GM18861 (cell line): ENCODE measurements around the gene WWTR1.

Source experiments
- ATAC-seq: cut with Tn5 transposase; IDR thresholded peaks from one replicate; pipeline ENCODE4 v1.9.1; 2021; ENCODE audit not compliant: unreplicated experiment

Gene WWTR1

GRCh38 chr3:149657926-149658743 lies at the start of gene WWTR1:
Gene WWTR1, minus strand, starts transcription at chr3:149658025. Its CDS starts 719 bp downstream, at chr3:149657306.
- ATAC-seq, result peak; percentile 77

DNA sequence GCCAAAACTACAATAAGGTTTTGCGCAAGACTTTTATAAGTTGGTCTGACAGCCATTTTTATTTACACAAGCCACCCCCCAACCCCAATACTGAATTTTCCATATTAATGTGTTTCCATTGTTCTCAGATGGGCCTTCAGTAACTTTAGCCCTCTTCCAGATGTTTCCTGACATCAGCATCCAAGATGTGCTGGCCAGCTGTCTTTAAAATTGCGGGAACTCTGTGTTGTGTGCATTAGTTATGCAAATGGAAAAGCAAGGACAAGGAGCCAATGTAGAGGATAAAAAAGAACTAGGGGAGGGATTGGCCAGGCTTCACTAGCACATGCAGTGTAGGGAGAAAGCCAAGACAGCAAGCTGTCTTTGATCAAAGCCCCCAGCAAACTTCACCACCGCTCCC lies 49.1 kb upstream of the WWTR1 start:
- ATAC-seq, result no peak

- ATAC-seq, result no peak
Observed at GRCh38 chr3:149705416-149705815, 47.6 kb upstream of the WWTR1 start.

DNA sequence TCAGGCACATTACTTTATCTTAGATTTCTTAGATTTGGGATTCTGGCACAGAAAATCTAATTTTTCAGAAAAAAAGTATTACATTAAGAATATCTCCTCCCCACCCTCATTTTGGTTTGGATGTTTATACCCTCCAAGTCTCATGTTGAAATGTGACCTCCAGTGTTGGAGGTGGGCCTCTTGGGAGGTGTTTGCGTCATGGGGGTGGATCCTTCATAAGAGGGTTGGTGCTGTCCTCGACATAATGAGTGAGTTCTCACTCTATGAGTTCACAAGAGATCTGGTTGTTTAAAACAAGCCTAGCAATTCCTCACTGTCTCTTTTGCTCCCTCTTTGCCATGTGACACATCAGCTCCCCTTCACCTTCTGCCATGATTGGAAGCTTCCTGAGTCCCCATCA lies 45.6 kb upstream of the WWTR1 start:
- ATAC-seq, result no peak

DNA sequence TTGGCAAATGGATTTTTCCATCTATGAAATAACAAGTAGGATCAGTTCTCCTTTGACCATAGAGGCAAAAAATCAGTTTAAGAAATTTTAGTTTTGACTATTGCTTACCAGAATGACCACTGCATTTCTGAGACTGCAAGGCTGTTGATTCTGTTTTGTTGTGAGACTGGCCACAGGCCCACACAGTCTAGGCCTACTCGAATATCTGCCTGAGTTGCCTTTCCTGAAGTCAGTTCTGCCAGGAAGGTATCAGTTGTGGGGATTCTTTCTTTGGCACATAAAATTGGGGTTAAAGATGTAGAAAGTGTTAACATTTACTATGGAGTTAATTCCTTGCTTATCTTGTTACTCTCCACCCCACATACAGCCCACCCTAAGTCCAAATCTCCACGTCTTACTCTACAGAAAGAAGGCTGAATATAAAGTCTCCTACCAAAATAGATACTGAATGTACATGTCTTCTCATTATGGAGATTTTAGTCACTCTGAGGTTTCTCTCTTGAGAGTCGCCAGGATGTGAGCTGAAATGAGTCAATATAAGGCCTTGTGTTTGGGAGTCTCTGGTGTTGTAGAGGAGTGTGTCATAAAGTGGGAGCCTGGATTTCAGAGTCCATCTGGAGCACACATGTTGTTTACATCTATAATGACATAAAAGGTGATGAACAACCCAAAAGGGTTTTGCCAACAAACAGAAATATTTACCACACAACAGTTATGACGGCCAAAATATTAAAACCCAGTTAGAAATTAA lies 45.0 kb upstream of the WWTR1 start:
- no peak for ATAC-seq

DNA sequence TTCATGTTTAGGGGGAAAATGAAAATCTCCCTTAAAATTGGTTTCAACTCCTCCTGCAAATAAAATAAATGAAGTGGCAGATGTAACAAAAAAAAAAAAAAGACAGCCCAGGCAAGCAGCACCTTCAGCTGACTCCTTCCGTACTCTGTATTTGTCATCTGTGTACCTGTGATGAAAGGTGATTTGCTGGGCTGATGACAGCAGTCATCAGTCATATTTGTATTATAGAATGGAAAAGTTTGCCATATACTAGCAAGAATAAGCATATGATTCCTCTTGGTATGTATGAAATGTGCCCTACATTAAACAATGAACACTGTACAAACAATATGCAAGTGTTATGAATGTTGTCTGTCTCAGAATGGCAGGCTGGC lies 44.1 kb upstream of the WWTR1 start:
- ATAC-seq, result no peak

- no peak for ATAC-seq
Observed at GRCh38 chr3:149701206-149701976, 43.6 kb upstream of the WWTR1 start.

DNA sequence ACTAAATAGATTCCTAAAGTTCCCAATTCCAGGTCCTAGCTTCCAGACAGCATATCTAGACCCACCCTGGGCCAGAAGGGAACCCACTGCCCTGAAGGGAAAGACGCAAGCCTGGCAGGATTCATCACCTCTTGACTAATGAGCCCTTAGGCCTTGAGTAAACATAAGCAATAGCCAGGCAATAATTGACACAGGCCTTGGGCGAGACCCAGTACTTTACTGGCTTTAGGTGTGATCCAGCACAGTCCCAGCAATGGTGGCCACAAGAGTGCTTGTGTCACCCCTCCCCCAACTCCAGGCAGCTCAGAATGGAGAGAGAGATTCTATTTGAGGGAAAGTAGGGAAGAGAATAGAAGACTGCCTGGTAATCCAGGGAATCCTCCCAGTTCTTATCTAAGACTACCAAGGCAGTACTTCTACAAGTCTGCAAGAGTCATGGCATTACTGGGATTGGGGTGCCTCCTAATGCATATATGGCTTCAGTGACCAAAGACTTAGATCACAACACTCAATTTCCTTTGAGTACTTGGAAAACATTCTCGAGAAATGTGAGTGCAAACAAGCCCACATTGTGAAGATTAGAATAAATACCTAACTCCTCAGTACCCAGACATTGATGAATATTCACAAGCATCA lies 30.4 kb upstream of the WWTR1 start:
- ATAC-seq, result no peak

GRCh38 chr3:149686996-149687395 lies 29.2 kb upstream of the WWTR1 start:
- no peak for ATAC-seq

DNA sequence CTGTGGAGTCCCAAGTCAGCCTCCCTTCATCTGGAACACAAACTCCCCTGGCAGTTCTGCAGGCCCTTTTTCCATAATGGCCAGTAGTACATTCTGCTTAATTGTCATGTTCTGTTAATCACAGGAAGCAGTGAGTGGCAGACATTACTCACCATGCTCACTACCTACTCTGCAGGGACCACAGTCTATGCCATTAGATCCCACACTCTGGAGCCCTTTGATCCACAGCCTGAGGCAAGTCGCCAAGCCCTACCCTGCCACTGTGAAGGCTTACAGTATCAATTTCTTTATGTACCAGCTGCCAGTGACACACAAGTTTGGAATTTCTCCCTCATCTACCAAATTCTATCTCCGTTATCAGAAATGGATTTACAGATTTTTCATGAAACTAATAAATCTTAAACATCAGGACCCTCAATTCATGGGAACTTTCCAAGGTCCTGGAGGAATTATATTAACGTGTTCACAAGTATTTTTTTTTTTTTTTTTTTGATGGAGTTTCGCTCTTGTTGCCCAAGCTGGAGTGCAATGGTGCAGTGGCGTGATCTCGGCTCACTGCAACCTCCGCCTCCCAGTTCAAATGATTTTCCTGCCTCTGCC lies 20.6 kb upstream of the WWTR1 start:
- no peak for ATAC-seq

DNA sequence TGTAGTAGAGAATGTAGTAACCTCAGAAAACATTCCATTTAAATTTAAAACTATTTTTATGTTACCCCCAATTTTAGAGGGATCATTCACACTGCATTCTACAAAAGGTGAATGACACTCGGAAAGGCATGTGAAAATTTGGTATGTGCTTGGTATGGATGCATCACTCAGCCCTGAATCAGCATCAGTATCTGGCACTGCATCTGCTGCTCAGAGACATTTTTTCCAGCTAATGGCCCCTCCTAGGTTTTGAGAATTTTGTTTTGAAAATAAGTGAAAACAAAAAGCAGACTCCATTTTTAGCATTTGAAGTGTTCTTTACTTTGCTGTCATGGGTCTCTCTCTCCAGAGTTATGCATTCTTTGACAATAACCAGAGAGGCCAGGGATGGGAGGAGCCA lies 15.6 kb upstream of the WWTR1 start:
- ATAC-seq, result no peak

- ATAC-seq, result no peak
Observed at GRCh38 chr3:149670742-149671492, 13.1 kb upstream of the WWTR1 start.

- no peak for ATAC-seq
Observed at GRCh38 chr3:149667576-149667975, 9.8 kb upstream of the WWTR1 start.

DNA sequence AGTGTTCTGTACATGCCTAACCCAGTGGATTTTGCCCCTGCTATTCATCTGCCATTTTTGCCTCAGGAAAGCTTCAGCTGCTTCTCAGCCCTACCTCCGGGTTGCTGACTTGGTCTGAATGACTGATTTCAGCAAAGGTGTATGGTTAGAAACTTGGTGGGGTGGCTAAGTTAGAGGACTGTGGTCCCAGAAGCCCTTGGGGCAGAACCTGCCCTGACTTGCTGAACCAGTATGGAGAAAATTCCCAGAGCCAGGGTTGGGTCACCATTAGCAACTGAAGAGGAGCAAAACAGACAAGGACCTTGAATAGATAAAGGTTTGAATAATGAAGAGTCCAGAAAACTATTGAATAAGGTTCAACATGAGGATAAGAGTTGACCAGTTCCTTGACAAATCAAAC lies 6.1 kb upstream of the WWTR1 start:
- ATAC-seq, result no peak

GRCh38 chr3:149662240-149662887 lies 4.5 kb upstream of the WWTR1 start:
- no peak for ATAC-seq

DNA sequence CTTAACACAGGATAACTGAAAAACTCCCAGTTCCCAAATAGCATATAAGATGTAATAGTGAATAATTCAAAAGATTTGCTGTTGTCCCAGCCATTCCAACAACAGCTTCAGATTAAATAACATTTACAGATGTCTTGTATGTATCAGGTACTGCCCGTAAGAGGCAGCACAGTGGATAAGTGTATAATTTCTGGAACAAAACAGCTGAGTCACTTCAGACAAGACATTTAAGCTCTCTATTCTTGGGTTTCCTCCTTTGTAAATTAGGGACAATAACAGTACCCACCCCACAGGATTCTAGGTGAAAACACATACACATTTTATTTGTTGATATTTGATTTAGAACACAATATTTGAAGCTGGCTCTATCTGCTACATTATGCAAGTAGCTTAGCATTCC lies 2.6 kb upstream of the WWTR1 start:
- no peak for ATAC-seq

DNA sequence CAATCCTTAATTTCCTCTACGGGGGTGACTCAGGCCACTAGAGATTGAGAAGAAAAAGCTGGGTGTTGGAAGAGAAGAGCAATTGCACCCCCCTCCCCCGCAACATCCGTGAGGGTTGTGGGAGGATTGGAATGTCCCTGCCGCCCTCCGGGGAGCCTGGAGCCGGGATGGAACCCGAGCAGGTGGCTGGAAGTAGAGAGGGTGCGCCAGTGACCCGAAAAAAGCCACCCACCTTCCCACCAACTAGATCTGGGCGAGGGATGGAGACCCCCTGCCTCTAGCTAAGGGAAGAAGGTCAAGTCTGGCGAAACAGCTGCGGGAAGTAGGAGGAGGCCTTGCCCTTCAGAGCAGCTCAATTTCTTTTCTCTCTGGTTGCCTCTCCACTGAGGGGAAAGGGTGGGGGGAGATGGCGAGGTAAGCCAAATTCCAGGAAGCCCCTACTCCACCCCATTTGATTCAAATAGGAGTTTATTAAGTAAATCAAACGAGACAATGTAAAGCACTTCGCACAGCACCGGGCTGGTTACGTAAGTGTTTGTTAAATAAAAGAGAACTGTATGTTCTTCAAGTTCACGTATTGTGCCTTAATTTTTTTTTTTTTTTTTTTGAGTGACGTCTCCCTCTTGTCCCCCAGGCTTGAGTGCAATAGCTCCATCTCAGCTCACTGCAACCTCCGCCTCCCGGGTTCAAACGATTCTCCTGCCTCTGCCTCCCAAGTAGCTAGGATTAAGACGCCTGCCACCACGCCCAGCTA lies 1.1 kb upstream of the WWTR1 start:
- ATAC-seq, result no peak

DNA sequence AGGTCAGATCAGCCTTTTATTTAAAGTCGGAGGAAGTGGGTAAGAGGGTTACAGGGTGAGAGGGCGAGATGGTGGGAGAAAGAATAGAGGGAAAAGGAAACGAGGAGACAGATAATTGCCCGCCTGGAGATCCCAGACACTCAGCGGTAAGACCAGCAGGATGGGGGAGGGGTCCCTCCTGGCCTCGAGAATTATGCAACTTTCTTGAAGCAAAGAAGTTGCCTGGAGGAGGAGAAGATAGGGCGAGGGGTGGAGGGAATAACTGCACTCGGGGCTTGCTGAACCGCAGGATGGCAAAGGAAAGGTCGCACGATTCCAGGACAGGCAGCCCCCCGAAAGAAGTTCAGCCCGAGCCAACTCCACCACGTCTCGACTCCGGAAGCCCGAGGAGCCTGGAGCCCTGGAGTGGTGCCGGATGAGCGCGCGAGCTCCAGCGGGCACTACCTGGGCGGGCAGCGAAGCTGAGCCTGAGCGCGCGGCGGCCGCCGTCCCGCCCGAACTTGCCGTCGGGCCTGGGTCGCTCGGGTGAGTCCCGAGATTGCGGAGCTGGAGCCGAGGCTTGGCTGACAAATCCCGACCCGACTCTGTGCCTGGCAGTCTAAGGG lies 402 bp downstream of the WWTR1 start:
- no peak for ATAC-seq
